Endothelial cell of umbilical vein (primary cell): ENCODE results near the gene ZP2.

Experiments used
- EZH2 ChIP-seq: IDR thresholded peaks from 2 replicates; pipeline ENCODE4 v1.6.1; 2012; ENCODE audit warnings: borderline replicate concordance, low read depth, mild to moderate bottlenecking, moderate library complexity, low read length, inconsistent platforms; ENCODE audit not compliant: severe bottlenecking
- MYC ChIP-seq: IDR thresholded peaks from one replicate; pipeline ENCODE4 v1.6.1; 2011; ENCODE audit warnings: mild to moderate bottlenecking, low read depth, low read length
- TF ChIP-seq, protein P1 (sequence below), 2 donors: IDR thresholded peaks; 1 replicate in 1 of 2; 2 replicates in 1 of 2; pipeline ENCODE4 v1.5.1; 2011; ENCODE audit warnings: low read length in 2 of 2, mild to moderate bottlenecking in 2 of 2, moderate library complexity in 2 of 2, control low read depth in 1 of 2, inconsistent platforms in 1 of 2, low read depth in 1 of 2; ENCODE audit not compliant: insufficient read depth in 1 of 2; ENCODE audit errors: extremely low read depth in 1 of 2

DNA sequence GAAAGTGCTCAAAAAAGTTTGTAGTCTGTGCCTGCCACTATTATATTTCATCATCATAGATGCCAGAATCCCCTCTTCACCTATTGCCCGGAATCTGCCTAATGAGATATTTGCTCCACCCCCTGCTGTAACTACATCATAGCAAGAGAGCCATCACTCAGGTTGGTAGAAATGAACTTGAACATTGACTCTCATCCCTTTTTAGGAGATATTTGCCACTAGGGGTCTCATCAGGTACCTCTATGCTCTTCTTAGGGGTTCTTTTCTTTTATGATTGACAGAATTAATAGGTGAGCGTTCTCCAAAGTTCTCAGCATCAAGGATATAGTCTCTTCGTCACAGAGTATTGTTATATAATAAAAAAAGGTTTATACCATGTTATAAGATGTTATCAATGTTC lies 42.1 kb upstream of the ZP2 start:
- TF ChIP-seq, protein P1, sequence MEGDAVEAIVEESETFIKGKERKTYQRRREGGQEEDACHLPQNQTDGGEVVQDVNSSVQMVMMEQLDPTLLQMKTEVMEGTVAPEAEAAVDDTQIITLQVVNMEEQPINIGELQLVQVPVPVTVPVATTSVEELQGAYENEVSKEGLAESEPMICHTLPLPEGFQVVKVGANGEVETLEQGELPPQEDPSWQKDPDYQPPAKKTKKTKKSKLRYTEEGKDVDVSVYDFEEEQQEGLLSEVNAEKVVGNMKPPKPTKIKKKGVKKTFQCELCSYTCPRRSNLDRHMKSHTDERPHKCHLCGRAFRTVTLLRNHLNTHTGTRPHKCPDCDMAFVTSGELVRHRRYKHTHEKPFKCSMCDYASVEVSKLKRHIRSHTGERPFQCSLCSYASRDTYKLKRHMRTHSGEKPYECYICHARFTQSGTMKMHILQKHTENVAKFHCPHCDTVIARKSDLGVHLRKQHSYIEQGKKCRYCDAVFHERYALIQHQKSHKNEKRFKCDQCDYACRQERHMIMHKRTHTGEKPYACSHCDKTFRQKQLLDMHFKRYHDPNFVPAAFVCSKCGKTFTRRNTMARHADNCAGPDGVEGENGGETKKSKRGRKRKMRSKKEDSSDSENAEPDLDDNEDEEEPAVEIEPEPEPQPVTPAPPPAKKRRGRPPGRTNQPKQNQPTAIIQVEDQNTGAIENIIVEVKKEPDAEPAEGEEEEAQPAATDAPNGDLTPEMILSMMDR (IDR thresholded peaks at IDR 0.05; ENCODE audit: extremely low read depth in 1 of 2, insufficient read depth in 1 of 2, low read depth in 1 of 2, low read length in 2 of 2), result no peak
- no peak for TF ChIP-seq EZH2
- no peak for TF ChIP-seq MYC
